ENCODE measurements around the gene CIAO2A.

CIAO2A gene

DNA sequence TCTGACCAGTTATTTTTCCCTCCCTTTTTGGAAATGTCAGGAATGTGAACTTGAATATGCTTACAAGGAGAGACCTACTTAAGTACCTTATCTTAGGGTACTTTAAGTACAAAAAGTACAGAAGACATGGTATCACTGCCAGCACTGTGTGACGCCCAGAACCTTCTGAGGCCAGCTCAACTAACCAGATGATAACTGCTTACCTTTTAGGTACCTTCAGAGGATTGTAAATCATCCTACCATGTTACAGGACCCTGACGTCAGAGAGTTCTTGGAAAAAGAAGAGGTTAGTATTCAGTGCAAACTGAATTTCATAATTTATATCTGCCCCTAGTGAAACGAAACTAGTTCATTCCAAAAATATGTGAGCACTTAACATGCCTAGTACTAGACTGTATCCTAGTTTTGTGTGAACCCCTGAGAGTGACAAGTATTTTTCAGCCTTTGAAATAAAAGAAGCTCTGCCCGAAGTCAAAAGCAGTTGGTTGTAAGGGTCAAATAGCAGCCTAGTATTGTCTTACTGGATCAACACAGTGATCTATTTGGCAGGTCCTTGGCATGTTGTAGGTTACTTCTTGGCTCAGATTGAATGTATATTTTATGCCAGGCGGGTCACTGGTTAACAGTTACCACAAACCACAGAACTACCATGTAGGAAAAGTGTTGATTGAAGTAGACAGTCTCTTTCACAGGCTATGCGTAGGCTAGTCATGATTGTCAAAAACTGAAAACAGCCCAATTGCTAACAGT lies 34.1 kb upstream of the CIAO2A start:
- H3K4me3 ChIP-seq (ENCODE audit: low read length): no peak overlapping the region
- no peaks in the 10 kb centered on the region for H3K4me1 ChIP-seq (ENCODE audit: low read length)
- H3K36me3 ChIP-seq (replicated peaks; ENCODE audit: low read depth, low read length): peaks cover 64% of the 10 kb centered on the region
- no peaks in the 10 kb centered on the region for H3K9me3 ChIP-seq (ENCODE audit: insufficient read depth, low read length)
- H3K27ac ChIP-seq (ENCODE audit: low read length): no peak overlapping the region
- no peaks in the 10 kb centered on the region for H4K20me1 ChIP-seq (ENCODE audit: insufficient read depth, low read length)
- no peak for TF ChIP-seq EZH2phosphoT487 (IDR thresholded peaks at IDR 0.05; ENCODE audit: low read depth)
- TF ChIP-seq, protein P1, sequence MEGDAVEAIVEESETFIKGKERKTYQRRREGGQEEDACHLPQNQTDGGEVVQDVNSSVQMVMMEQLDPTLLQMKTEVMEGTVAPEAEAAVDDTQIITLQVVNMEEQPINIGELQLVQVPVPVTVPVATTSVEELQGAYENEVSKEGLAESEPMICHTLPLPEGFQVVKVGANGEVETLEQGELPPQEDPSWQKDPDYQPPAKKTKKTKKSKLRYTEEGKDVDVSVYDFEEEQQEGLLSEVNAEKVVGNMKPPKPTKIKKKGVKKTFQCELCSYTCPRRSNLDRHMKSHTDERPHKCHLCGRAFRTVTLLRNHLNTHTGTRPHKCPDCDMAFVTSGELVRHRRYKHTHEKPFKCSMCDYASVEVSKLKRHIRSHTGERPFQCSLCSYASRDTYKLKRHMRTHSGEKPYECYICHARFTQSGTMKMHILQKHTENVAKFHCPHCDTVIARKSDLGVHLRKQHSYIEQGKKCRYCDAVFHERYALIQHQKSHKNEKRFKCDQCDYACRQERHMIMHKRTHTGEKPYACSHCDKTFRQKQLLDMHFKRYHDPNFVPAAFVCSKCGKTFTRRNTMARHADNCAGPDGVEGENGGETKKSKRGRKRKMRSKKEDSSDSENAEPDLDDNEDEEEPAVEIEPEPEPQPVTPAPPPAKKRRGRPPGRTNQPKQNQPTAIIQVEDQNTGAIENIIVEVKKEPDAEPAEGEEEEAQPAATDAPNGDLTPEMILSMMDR (IDR thresholded peaks at IDR 0.05; ENCODE audit: low read depth, low read length): no peak
- H2AFZ ChIP-seq (ENCODE audit: low read depth, low read length): no peak overlapping the region
- H3K9ac ChIP-seq (ENCODE audit: low read length): no peak overlapping the region
- H3K4me2 ChIP-seq (ENCODE audit: low read length): no peak overlapping the region
- no peaks in the 10 kb centered on the region for H3K27me3 ChIP-seq (ENCODE audit: low read depth, low read length)
- no peaks in the 10 kb centered on the region for H3K79me2 ChIP-seq (ENCODE audit: low read length)

DNA sequence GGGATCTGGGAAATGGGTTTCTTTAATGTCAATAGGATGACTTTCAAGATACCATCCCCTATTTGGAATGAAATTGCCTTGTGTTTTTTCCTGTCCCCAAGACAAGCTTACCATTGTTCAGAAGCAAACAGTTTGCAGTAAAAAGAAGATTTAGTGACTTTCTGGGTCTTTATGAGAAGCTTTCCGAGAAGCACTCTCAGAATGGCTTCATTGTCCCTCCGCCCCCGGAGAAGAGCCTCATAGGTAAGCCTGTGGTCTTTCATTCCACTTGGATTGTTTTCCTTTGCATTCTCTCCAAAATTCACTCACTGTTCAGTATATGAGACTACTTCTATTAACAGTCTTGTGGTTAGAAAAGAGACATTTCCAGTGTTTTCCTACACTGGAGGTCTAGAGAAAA lies 32.3 kb upstream of the CIAO2A start:
- Histone ChIP-seq H3K9ac (ENCODE audit: low read length) (no peak overlapping the region), H3K27me3 (ENCODE audit: low read depth, low read length) (no peaks in the 10 kb centered on the region), H3K9me3 (ENCODE audit: insufficient read depth, low read length) (no peaks in the 10 kb centered on the region), H4K20me1 (ENCODE audit: insufficient read depth, low read length) (no peaks in the 10 kb centered on the region), H3K36me3 (replicated peaks; ENCODE audit: low read depth, low read length) (peaks cover 65% of the 10 kb centered on the region), H3K4me1 (ENCODE audit: low read length) (no peaks in the 10 kb centered on the region), H3K4me2 (ENCODE audit: low read length) (no peak overlapping the region), H2AFZ (ENCODE audit: low read depth, low read length) (no peak overlapping the region), H3K4me3 (ENCODE audit: low read length) (no peak overlapping the region), H3K27ac (ENCODE audit: low read length) (no peak overlapping the region), H3K79me2 (ENCODE audit: low read length) (no peaks in the 10 kb centered on the region)
- no peak for TF ChIP-seq EZH2phosphoT487 (IDR thresholded peaks at IDR 0.05; ENCODE audit: low read depth)
- TF ChIP-seq, protein P1 (IDR thresholded peaks at IDR 0.05; ENCODE audit: low read depth, low read length): no peak

DNA sequence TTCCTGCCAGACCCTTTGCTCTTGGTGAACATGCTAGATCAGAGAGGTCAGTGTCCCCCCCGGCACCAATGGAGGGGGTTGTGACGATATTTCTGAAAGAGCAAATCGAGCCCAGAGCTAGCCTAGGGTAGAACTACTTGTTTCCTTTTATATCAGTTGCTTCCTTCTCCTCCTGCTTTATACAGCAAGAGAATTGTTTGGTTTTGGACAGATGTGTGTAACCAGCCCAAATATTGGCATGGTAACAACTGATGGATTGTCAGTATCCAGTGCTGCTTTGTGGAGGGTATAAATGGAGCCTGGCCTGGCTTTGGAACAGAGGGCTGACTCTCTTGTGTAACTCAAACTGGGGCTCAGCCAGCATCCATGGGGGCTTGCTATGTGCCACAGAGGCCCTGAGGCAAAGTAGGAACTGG lies 29.3 kb upstream of the CIAO2A start:
- Histone ChIP-seq H3K36me3 (replicated peaks; ENCODE audit: low read depth, low read length) (peaks cover 55% of the 10 kb centered on the region), H4K20me1 (ENCODE audit: insufficient read depth, low read length) (no peaks in the 10 kb centered on the region)

DNA sequence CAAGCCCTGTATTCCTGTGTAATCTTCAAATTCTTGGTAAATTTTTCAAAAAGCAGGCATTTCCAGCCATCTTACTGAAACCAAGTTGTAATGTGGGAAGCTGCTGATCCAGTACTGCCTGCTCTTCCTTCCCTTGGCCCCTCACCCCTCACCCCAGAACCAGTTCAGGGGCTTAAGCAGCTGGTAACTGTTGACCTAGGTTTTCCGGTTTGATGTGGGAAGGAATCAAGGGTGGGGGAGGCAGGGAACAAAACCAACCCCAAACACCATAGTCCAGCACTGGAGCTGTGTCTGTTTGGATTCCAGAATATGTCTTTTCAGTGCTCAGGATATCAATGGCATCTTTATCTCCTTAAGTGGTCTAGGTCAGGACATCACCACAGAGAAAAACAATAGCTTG lies 28.8 kb upstream of the CIAO2A start:
- Histone ChIP-seq H3K4me1 (ENCODE audit: low read length) (no peaks in the 10 kb centered on the region), H3K27me3 (ENCODE audit: low read depth, low read length) (no peaks in the 10 kb centered on the region), H3K4me3 (ENCODE audit: low read length) (no peak overlapping the region), H3K27ac (ENCODE audit: low read length) (no peak overlapping the region), H3K4me2 (ENCODE audit: low read length) (no peak overlapping the region), H3K9me3 (ENCODE audit: insufficient read depth, low read length) (no peaks in the 10 kb centered on the region), H2AFZ (ENCODE audit: low read depth, low read length) (no peak overlapping the region), H4K20me1 (ENCODE audit: insufficient read depth, low read length) (no peaks in the 10 kb centered on the region), H3K79me2 (ENCODE audit: low read length) (no peaks in the 10 kb centered on the region), H3K36me3 (replicated peaks; ENCODE audit: low read depth, low read length) (peaks cover 50% of the 10 kb centered on the region), H3K9ac (ENCODE audit: low read length) (no peak overlapping the region)
- TF ChIP-seq, protein P1 (IDR thresholded peaks at IDR 0.05; ENCODE audit: low read depth, low read length): no peak

More for the DNA sequence above, 29.3 kb upstream of the CIAO2A start:
- Histone ChIP-seq H3K27ac (ENCODE audit: low read length) (no peak overlapping the region), H2AFZ (ENCODE audit: low read depth, low read length) (no peak overlapping the region), H3K9ac (ENCODE audit: low read length) (no peak overlapping the region), H3K79me2 (ENCODE audit: low read length) (no peaks in the 10 kb centered on the region), H3K4me3 (ENCODE audit: low read length) (no peak overlapping the region), H3K4me1 (ENCODE audit: low read length) (no peaks in the 10 kb centered on the region), H3K9me3 (ENCODE audit: insufficient read depth, low read length) (no peaks in the 10 kb centered on the region), H3K4me2 (ENCODE audit: low read length) (no peak overlapping the region), H3K27me3 (ENCODE audit: low read depth, low read length) (no peaks in the 10 kb centered on the region)
- TF ChIP-seq, protein P1 (IDR thresholded peaks at IDR 0.05; ENCODE audit: low read depth, low read length): no peak
- TF ChIP-seq EZH2phosphoT487 (IDR thresholded peaks at IDR 0.05; ENCODE audit: low read depth): no peak
